Stimulated activated naive B cell treated with anti-CD40 and anti-IgM and Interleukin-4, amounts not matched to agents 10 μg/mL and 1 μg/mL and 100 μg/mL, for 72 hours (primary cell): Measurements from ENCODE around the gene PROZ.

Experiments
- ATAC-seq, 2 donors: fragments of 150-1000 bp; cut with Tn5 transposase; replicated peaks; 2 replicates each; pipeline ENCODE4 v1.10.0; 2021; ENCODE audit warnings: moderate library complexity in 1 of 2
- DNase-seq: peaks from one replicate; pipeline ENCODE4 v3.0.0; 2021
- H3K27ac Mint-ChIP-seq: one replicate; pipeline ENCODE4 v1.8.0; 2022; ENCODE audit warnings: mild to moderate bottlenecking, mixed read lengths
- H3K27me3 Mint-ChIP-seq, 2 donors: one replicate each; pipeline ENCODE4 v1.8.0; 2022; ENCODE audit warnings: mixed read lengths in 2 of 2
- H3K36me3 Mint-ChIP-seq, 2 donors: one replicate each; pipeline ENCODE4 v1.8.0; 2022; ENCODE audit warnings: mixed read lengths in 2 of 2, mild to moderate bottlenecking in 1 of 2
- H3K4me1 Mint-ChIP-seq, 2 donors: one replicate each; pipeline ENCODE4 v1.8.0; 2022; ENCODE audit warnings: mixed read lengths in 2 of 2, mild to moderate bottlenecking in 1 of 2
- H3K4me3 Mint-ChIP-seq, 2 donors: one replicate each; pipeline ENCODE4 v1.8.0; 2022; ENCODE audit warnings: mild to moderate bottlenecking in 2 of 2, mixed read lengths in 2 of 2, moderate library complexity in 1 of 2
- H3K9me3 Mint-ChIP-seq, 2 donors: one replicate each; pipeline ENCODE4 v1.8.0; 2022; ENCODE audit warnings: mixed read lengths in 2 of 2, mild to moderate bottlenecking in 1 of 2

Gene PROZ

GRCh38 chr13:113201815-113202214 is 43.4 kb downstream of the PROZ start:
- Mint-ChIP-seq H3K36me3 (peaks cover 24 to 29% of the 10 kb centered on the region in 2 donors), H3K4me1 (peaks cover 25 to 40% of the 10 kb centered on the region in 2 donors), H3K27ac (no peak overlapping the region), H3K27me3 (no peaks in the 10 kb centered on the region), H3K4me3 (no peak overlapping the region), H3K9me3 (no peaks in the 10 kb centered on the region)
- ATAC-seq (no peak), DNase-seq (no peak)

- H3K27ac Mint-ChIP-seq: no peak overlapping the region
These were observed 44.5 kb downstream of the PROZ start for GRCh38 chr13:113202912-113203311.

GRCh38 chr13:113203507-113204377 is 45.3 kb downstream of the PROZ start:
- Mint-ChIP-seq H3K4me1 (peaks cover 31 to 49% of the 10 kb centered on the region in 2 donors), H3K36me3 (peaks cover 14 to 31% of the 10 kb centered on the region in 2 donors), H3K9me3 (no peaks in the 10 kb centered on the region), H3K27ac (peak overlapping the region; percentile 9), H3K4me3 (no peak overlapping the region), H3K27me3 (no peaks in the 10 kb centered on the region)
- no peak for DNase-seq
- ATAC-seq: no peak

More at GRCh38 chr13:113202912-113203311, 44.5 kb downstream of the PROZ start:
- Mint-ChIP-seq H3K9me3 (no peaks in the 10 kb centered on the region), H3K27me3 (no peaks in the 10 kb centered on the region), H3K4me1 (peaks cover 31 to 49% of the 10 kb centered on the region in 2 donors), H3K4me3 (no peak overlapping the region), H3K36me3 (peaks cover 17 to 31% of the 10 kb centered on the region in 2 donors)
- DNase-seq (no peak), ATAC-seq (no peak)

GRCh38 chr13:113204378-113204734 is 45.9 kb downstream of the PROZ start:
- H3K4me1 Mint-ChIP-seq: peaks cover 31 to 49% of the 10 kb centered on the region in 2 donors
- H3K9me3 Mint-ChIP-seq: no peaks in the 10 kb centered on the region
- DNase-seq (no peak), ATAC-seq (no peak)
- no peaks in the 10 kb centered on the region for H3K27me3 Mint-ChIP-seq
- H3K4me3 Mint-ChIP-seq: no peak overlapping the region
- H3K36me3 Mint-ChIP-seq: peaks cover 14 to 31% of the 10 kb centered on the region in 2 donors
- peak overlapping the region; percentile 9 for H3K27ac Mint-ChIP-seq

GRCh38 chr13:113205428-113205931 is 47.0 kb downstream of the PROZ start:
- H3K27me3 Mint-ChIP-seq: no peaks in the 10 kb centered on the region
- H3K9me3 Mint-ChIP-seq: no peaks in the 10 kb centered on the region
- peak overlapping the region in 1 of 2 donors; percentile 54 for H3K4me3 Mint-ChIP-seq
- H3K27ac Mint-ChIP-seq: peak overlapping the region; percentile 33
- peaks cover 14 to 26% of the 10 kb centered on the region in 2 donors for H3K36me3 Mint-ChIP-seq
- ATAC-seq: no peak
- H3K4me1 Mint-ChIP-seq: peaks cover 31 to 49% of the 10 kb centered on the region in 2 donors
- DNase-seq: no peak

- peaks cover 34 to 60% of the 10 kb centered on the region in 2 donors for H3K4me1 Mint-ChIP-seq
- DNase-seq (no peak), ATAC-seq (no peak)
- H3K36me3 Mint-ChIP-seq: peaks cover 18 to 30% of the 10 kb centered on the region in 2 donors
- no peaks in the 10 kb centered on the region for H3K27me3 Mint-ChIP-seq
- peaks cover 0 to 2% of the 10 kb centered on the region in 2 donors for H3K9me3 Mint-ChIP-seq
- H3K27ac Mint-ChIP-seq: peak overlapping the region; percentile 72
- peak overlapping the region; percentile 82 to 86 for H3K4me3 Mint-ChIP-seq
These were observed 49.0 kb downstream of the PROZ start for GRCh38 chr13:113207460-113207859.

- H3K36me3 Mint-ChIP-seq: peaks cover 16 to 26% of the 10 kb centered on the region in 2 donors
- ATAC-seq (peak; percentile 5 to 10), DNase-seq (no peak)
- H3K9me3 Mint-ChIP-seq: peaks cover 0 to 2% of the 10 kb centered on the region in 2 donors
- H3K4me1 Mint-ChIP-seq: peaks cover 31 to 57% of the 10 kb centered on the region in 2 donors
- H3K4me3 Mint-ChIP-seq: peak overlapping the region; percentile 82 to 86
- H3K27ac Mint-ChIP-seq: peak overlapping the region; percentile 72
- no peaks in the 10 kb centered on the region for H3K27me3 Mint-ChIP-seq
These were observed 49.5 kb downstream of the PROZ start for GRCh38 chr13:113207890-113208420.

- peaks cover 18 to 29% of the 10 kb centered on the region in 2 donors for H3K36me3 Mint-ChIP-seq
- peak within 1 kb of the TSS; percentile 72 for H3K27ac Mint-ChIP-seq
- H3K4me3 Mint-ChIP-seq: peak within 1 kb of the TSS; percentile 82 to 86
- ATAC-seq (peak; percentile 78 to 82), DNase-seq (peak; percentile 90)
- H3K9me3 Mint-ChIP-seq: peaks cover 0 to 2% of the 10 kb centered on the region in 2 donors
- no peaks in the 10 kb centered on the region for H3K27me3 Mint-ChIP-seq
- H3K4me1 Mint-ChIP-seq: peaks cover 32 to 49% of the 10 kb centered on the region in 2 donors
These were observed 50.2 kb downstream of the PROZ start, which contains the start of gene PCID2 for GRCh38 chr13:113208421-113209335. PCID2 (minus strand) TSS chr13:113208669; CDS start chr13:113208634, 35 bp downstream.

GRCh38 chr13:113209336-113209758 is 50.9 kb downstream of the PROZ start, which contains the start of gene CUL4A:
CUL4A (plus strand) TSS chr13:113209613; CDS start chr13:113209628, 15 bp downstream.
- peaks cover 35 to 48% of the 10 kb centered on the region in 2 donors for H3K4me1 Mint-ChIP-seq
- DNase-seq (peak; percentile 65), ATAC-seq (peak; percentile 64 to 71)

GRCh38 chr13:113209759-113210421 is 51.4 kb downstream of the PROZ start:
- H3K27me3 Mint-ChIP-seq: no peaks in the 10 kb centered on the region
- ATAC-seq (peak; percentile 60 to 63), DNase-seq (peak; percentile 65)
- peak overlapping the region; percentile 73 for H3K27ac Mint-ChIP-seq
- H3K9me3 Mint-ChIP-seq: peaks cover 0 to 2% of the 10 kb centered on the region in 2 donors
- peaks cover 21 to 34% of the 10 kb centered on the region in 2 donors for H3K36me3 Mint-ChIP-seq
- H3K4me1 Mint-ChIP-seq: peaks cover 32 to 46% of the 10 kb centered on the region in 2 donors
- peak overlapping the region; percentile 82 to 83 for H3K4me3 Mint-ChIP-seq

More at GRCh38 chr13:113209336-113209758, 50.9 kb downstream of the PROZ start, which contains the start of gene CUL4A:
- Mint-ChIP-seq H3K9me3 (peaks cover 0 to 2% of the 10 kb centered on the region in 2 donors), H3K36me3 (peaks cover 21 to 34% of the 10 kb centered on the region in 2 donors), H3K27ac (peak within 1 kb of the TSS; percentile 73), H3K27me3 (no peaks in the 10 kb centered on the region), H3K4me3 (peak within 1 kb of the TSS; percentile 83 to 86)

GRCh38 chr13:113210833-113211232 is 52.4 kb downstream of the PROZ start:
- Mint-ChIP-seq H3K27me3 (no peaks in the 10 kb centered on the region), H3K4me1 (peaks cover 24 to 37% of the 10 kb centered on the region in 2 donors), H3K9me3 (peaks cover 0 to 2% of the 10 kb centered on the region in 2 donors), H3K27ac (no peak overlapping the region), H3K4me3 (peak overlapping the region; percentile 1 to 36), H3K36me3 (peaks cover 16 to 24% of the 10 kb centered on the region in 2 donors)
- ATAC-seq: no peak
- DNase-seq: no peak

- H3K27me3 Mint-ChIP-seq: no peaks in the 10 kb centered on the region
- ATAC-seq (no peak), DNase-seq (no peak)
- H3K27ac Mint-ChIP-seq: no peak overlapping the region
- peaks cover 0 to 2% of the 10 kb centered on the region in 2 donors for H3K9me3 Mint-ChIP-seq
- peaks cover 13 to 23% of the 10 kb centered on the region in 2 donors for H3K36me3 Mint-ChIP-seq
- peak overlapping the region; percentile 8 to 52 for H3K4me3 Mint-ChIP-seq
- H3K4me1 Mint-ChIP-seq: peaks cover 23 to 28% of the 10 kb centered on the region in 2 donors
These were observed 53.3 kb downstream of the PROZ start for GRCh38 chr13:113211774-113212173.
